ENCODE measurements around the gene SFTPD. TPM values are rescaled to one million over a fixed set of nuclear protein-coding genes. Genes with fewer than 3 reads are reported as not detected.

Gene SFTPD
- total and polyA plus RNA-seq, 9 donors: 0.91 to 2.7 (median 1.2) TPM

- H3K9me3 ChIP-seq (replicated peaks; ENCODE audit: control insufficient read depth, low read depth, low read length): no peaks in the 10 kb centered on the region
- peaks cover 13% of the 10 kb centered on the region for H3K4me1 ChIP-seq (ENCODE audit: control insufficient read depth, insufficient read depth, low read length)
- H3K36me3 ChIP-seq (ENCODE audit: control insufficient read depth, insufficient read depth, low read length): no peaks in the 10 kb centered on the region
- H3K27ac ChIP-seq (ENCODE audit: low read length): peak overlapping the region; percentile 73
- peaks cover 30% of the 10 kb centered on the region for H3K27me3 ChIP-seq (ENCODE audit: control insufficient read depth, insufficient read depth, low read length)
- WGBS (ENCODE audit: insufficient coverage): 0% methylated on average over 14 of the region's 25 CpGs
- DNase-seq: no peak
- H3K4me3 ChIP-seq (ENCODE audit: low read length): peak overlapping the region; percentile 58
These were observed 33.5 kb upstream of the SFTPD start for GRCh38 chr10:79982362-79982800.

GRCh38 chr10:79981450-79982361 lies 32.8 kb upstream of the SFTPD start:
- peaks cover 30% of the 10 kb centered on the region for H3K27me3 ChIP-seq (ENCODE audit: control insufficient read depth, insufficient read depth, low read length)
- DNase-seq: peak; percentile 72
- H3K27ac ChIP-seq (ENCODE audit: low read length): peak overlapping the region; percentile 83
- under 1% methylated on average over 83 of the region's 89 CpGs for WGBS (ENCODE audit: insufficient coverage)
- H3K4me1 ChIP-seq (ENCODE audit: control insufficient read depth, insufficient read depth, low read length): peaks cover 13% of the 10 kb centered on the region
- H3K9me3 ChIP-seq (replicated peaks; ENCODE audit: control insufficient read depth, low read depth, low read length): no peaks in the 10 kb centered on the region
- H3K36me3 ChIP-seq (ENCODE audit: control insufficient read depth, insufficient read depth, low read length): no peaks in the 10 kb centered on the region
- H3K4me3 ChIP-seq (ENCODE audit: low read length): peak overlapping the region; percentile 58

GRCh38 chr10:79980711-79981110 lies 31.8 kb upstream of the SFTPD start:
- no CpG with 5 or more reads among the region's 3 CpGs for WGBS (ENCODE audit: insufficient coverage)
- H3K27me3 ChIP-seq (ENCODE audit: control insufficient read depth, insufficient read depth, low read length): peaks cover 25% of the 10 kb centered on the region
- peaks cover 13% of the 10 kb centered on the region for H3K4me1 ChIP-seq (ENCODE audit: control insufficient read depth, insufficient read depth, low read length)
- no peak overlapping the region for H3K27ac ChIP-seq (ENCODE audit: low read length)
- H3K36me3 ChIP-seq (ENCODE audit: control insufficient read depth, insufficient read depth, low read length): no peaks in the 10 kb centered on the region
- H3K9me3 ChIP-seq (replicated peaks; ENCODE audit: control insufficient read depth, low read depth, low read length): no peaks in the 10 kb centered on the region
- H3K4me3 ChIP-seq (ENCODE audit: low read length): no peak overlapping the region
- no peak for DNase-seq

- Histone ChIP-seq H3K4me1 (ENCODE audit: control insufficient read depth, insufficient read depth, low read length) (peaks cover 13% of the 10 kb centered on the region), H3K4me3 (ENCODE audit: low read length) (no peak overlapping the region), H3K27me3 (ENCODE audit: control insufficient read depth, insufficient read depth, low read length) (peaks cover 21% of the 10 kb centered on the region), H3K36me3 (ENCODE audit: control insufficient read depth, insufficient read depth, low read length) (no peaks in the 10 kb centered on the region), H3K9me3 (replicated peaks; ENCODE audit: control insufficient read depth, low read depth, low read length) (peaks cover 2% of the 10 kb centered on the region), H3K27ac (ENCODE audit: low read length) (no peak overlapping the region)
- DNase-seq: no peak
- WGBS (ENCODE audit: insufficient coverage): no CpG with 5 or more reads among the region's 2 CpGs
These were observed 31.2 kb upstream of the SFTPD start for GRCh38 chr10:79979976-79980687.

- Histone ChIP-seq H3K4me1 (ENCODE audit: control insufficient read depth, insufficient read depth, low read length) (peaks cover 13% of the 10 kb centered on the region), H3K36me3 (ENCODE audit: control insufficient read depth, insufficient read depth, low read length) (no peaks in the 10 kb centered on the region), H3K27me3 (ENCODE audit: control insufficient read depth, insufficient read depth, low read length) (peaks cover 19% of the 10 kb centered on the region), H3K4me3 (ENCODE audit: low read length) (no peak overlapping the region), H3K9me3 (replicated peaks; ENCODE audit: control insufficient read depth, low read depth, low read length) (peaks cover 2% of the 10 kb centered on the region), H3K27ac (ENCODE audit: low read length) (no peak overlapping the region)
- WGBS (ENCODE audit: insufficient coverage): no CpG with 5 or more reads among the region's 3 CpGs
- no peak for DNase-seq
These were observed 30.5 kb upstream of the SFTPD start for GRCh38 chr10:79979310-79979975.

GRCh38 chr10:79976999-79977398 lies 28.1 kb upstream of the SFTPD start:
- Histone ChIP-seq H3K36me3 (ENCODE audit: control insufficient read depth, insufficient read depth, low read length) (no peaks in the 10 kb centered on the region), H3K9me3 (replicated peaks; ENCODE audit: control insufficient read depth, low read depth, low read length) (peaks cover 2% of the 10 kb centered on the region), H3K27ac (ENCODE audit: low read length) (no peak overlapping the region), H3K4me1 (ENCODE audit: control insufficient read depth, insufficient read depth, low read length) (no peaks in the 10 kb centered on the region), H3K4me3 (ENCODE audit: low read length) (no peak overlapping the region), H3K27me3 (ENCODE audit: control insufficient read depth, insufficient read depth, low read length) (peaks cover 5% of the 10 kb centered on the region)
- DNase-seq: no peak
- no CpG with 5 or more reads among the region's 2 CpGs for WGBS (ENCODE audit: insufficient coverage)

- Histone ChIP-seq H3K9me3 (replicated peaks; ENCODE audit: control insufficient read depth, low read depth, low read length) (no peaks in the 10 kb centered on the region), H3K36me3 (ENCODE audit: control insufficient read depth, insufficient read depth, low read length) (no peaks in the 10 kb centered on the region), H3K27ac (ENCODE audit: low read length) (no peak overlapping the region), H3K27me3 (ENCODE audit: control insufficient read depth, insufficient read depth, low read length) (no peaks in the 10 kb centered on the region), H3K4me3 (ENCODE audit: low read length) (no peak overlapping the region), H3K4me1 (ENCODE audit: control insufficient read depth, insufficient read depth, low read length) (no peaks in the 10 kb centered on the region)
- DNase-seq: no peak
These were observed 21.2 kb upstream of the SFTPD start for GRCh38 chr10:79970062-79970461.

GRCh38 chr10:79947787-79948424 lies 999 bp downstream of the SFTPD start:
- Histone ChIP-seq H3K27me3 (ENCODE audit: control insufficient read depth, insufficient read depth, low read length) (no peaks in the 10 kb centered on the region), H3K4me1 (ENCODE audit: control insufficient read depth, insufficient read depth, low read length) (peaks cover 10% of the 10 kb centered on the region), H3K4me3 (ENCODE audit: low read length) (no peak overlapping the region), H3K36me3 (ENCODE audit: control insufficient read depth, insufficient read depth, low read length) (no peaks in the 10 kb centered on the region), H3K27ac (ENCODE audit: low read length) (no peak overlapping the region), H3K9me3 (replicated peaks; ENCODE audit: control insufficient read depth, low read depth, low read length) (peaks cover 11% of the 10 kb centered on the region)
- no peak for DNase-seq
- WGBS (ENCODE audit: insufficient coverage): 69% methylated on average over 3 of the region's 5 CpGs

- Histone ChIP-seq H3K27ac (ENCODE audit: low read length) (no peak overlapping the region), H3K27me3 (ENCODE audit: control insufficient read depth, insufficient read depth, low read length) (no peaks in the 10 kb centered on the region), H3K4me1 (ENCODE audit: control insufficient read depth, insufficient read depth, low read length) (peaks cover 10% of the 10 kb centered on the region), H3K36me3 (ENCODE audit: control insufficient read depth, insufficient read depth, low read length) (no peaks in the 10 kb centered on the region), H3K4me3 (ENCODE audit: low read length) (no peak overlapping the region), H3K9me3 (replicated peaks; ENCODE audit: control insufficient read depth, low read depth, low read length) (peaks cover 4% of the 10 kb centered on the region)
- DNase-seq: peak; percentile 29
- 68% methylated on average over 2 of the region's 2 CpGs for WGBS (ENCODE audit: insufficient coverage)
These were observed 1.9 kb downstream of the SFTPD start for GRCh38 chr10:79947083-79947415.
